ENCODE results near the gene EVL.

DNA sequence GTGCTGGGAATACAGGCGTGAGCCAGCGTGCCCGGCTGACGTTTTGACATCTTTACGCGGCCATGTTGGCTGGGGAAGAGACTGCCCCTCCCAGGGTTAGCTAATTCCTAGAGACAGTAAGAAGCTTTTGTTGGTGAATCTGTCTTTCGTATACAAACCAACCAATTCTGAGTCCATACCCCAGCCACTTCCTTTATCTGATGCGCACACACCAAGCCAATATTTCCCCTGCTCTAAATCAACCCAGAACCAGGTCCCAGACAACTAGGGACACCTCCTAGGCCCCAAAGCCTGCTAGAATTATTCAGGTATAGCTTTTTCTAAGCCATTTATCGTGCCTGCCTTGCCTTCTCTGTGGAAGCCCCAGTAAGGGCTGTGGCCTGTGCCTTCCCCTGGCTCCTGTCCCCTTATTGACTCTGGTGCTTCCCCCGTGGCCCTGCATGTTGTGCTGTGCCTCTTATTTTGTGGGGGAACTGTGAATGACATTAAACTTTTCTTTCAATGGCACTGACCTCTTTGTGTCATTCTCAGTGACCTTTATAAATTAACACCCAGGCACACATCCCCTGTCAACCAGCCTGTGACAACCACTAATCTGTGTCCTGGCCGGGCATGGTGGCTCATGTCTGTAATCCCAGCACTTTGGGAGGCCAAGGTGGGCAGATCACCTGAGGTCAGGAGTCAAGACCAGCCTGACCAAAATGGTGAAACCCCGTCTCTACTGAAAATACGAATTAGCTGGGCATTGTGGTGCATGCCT lies 10.7 kb upstream of the EVL start:
- no peak for TF ChIP-seq EZH2 (IDR thresholded peaks at IDR 0.05; ENCODE audit: low read depth, low read length, severe bottlenecking)
- TF ChIP-seq, protein P1, sequence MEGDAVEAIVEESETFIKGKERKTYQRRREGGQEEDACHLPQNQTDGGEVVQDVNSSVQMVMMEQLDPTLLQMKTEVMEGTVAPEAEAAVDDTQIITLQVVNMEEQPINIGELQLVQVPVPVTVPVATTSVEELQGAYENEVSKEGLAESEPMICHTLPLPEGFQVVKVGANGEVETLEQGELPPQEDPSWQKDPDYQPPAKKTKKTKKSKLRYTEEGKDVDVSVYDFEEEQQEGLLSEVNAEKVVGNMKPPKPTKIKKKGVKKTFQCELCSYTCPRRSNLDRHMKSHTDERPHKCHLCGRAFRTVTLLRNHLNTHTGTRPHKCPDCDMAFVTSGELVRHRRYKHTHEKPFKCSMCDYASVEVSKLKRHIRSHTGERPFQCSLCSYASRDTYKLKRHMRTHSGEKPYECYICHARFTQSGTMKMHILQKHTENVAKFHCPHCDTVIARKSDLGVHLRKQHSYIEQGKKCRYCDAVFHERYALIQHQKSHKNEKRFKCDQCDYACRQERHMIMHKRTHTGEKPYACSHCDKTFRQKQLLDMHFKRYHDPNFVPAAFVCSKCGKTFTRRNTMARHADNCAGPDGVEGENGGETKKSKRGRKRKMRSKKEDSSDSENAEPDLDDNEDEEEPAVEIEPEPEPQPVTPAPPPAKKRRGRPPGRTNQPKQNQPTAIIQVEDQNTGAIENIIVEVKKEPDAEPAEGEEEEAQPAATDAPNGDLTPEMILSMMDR (IDR thresholded peaks at IDR 0.05; ENCODE audit: control extremely low read depth in 1 of 3, insufficient read depth in 1 of 3, low read depth in 1 of 3, low read length in 3 of 3): no peak
- no peak for TF ChIP-seq FOSL1 (IDR thresholded peaks at IDR 0.05; ENCODE audit: insufficient read depth, low read depth, low read length)

Data from H1 (cell line).